HG03060 (cell line): ENCODE results near the gene HUS1.
A peak's percentile ranks its signal among the peaks of the same experiment; 100 is the strongest.
"Not testable (repeated sequence)": the region's sequence is repeated elsewhere in the genome, so short reads cannot be mapped to it uniquely, and the experiment has no call there.

Experiments
- ATAC-seq: cut with Tn5 transposase; IDR thresholded peaks from one replicate; pipeline ENCODE4 v1.9.1; 2021; ENCODE audit warnings: low read depth, moderate number of reproducible peaks; ENCODE audit not compliant: unreplicated experiment

Gene HUS1

DNA sequence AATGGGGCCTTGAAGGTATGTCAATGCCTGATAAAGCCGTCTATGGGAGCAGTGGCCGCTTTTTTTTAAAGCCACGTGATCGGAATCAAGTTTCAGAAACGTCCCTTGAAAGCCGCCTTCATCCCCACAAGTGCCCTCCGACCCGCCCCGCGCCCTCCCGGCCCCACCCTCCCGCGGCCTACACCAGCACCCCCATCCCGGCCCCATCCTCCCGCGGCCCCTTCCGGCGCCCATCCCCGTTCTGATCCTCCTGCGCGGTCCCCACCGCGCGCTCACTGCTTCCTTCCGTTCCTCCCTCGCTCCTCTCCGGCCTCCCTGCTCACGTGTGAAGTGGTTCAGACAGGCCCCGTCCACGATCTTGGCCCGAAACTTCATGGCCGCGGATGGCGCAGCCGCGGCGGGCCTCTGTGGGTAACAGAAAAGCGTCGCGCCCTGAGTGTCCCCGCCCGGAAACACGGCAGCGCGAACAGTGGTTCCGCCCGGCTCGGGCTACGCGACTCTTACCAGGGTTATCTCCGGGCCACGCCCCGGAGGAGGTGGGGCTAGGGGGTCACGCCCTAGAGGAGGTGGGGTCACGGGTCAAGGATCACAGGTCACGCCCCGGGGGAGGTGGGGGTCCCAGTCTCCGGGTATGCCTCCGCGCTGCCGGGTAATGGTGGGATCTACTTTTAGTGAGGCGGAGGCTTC is at the start of gene HUS1:
Gene HUS1, minus strand, starts transcription at position 471 of the 687 bp plus-strand sequence. Its CDS starts 96 bp downstream, at position 375.
- ATAC-seq, result peak; percentile 83

DNA sequence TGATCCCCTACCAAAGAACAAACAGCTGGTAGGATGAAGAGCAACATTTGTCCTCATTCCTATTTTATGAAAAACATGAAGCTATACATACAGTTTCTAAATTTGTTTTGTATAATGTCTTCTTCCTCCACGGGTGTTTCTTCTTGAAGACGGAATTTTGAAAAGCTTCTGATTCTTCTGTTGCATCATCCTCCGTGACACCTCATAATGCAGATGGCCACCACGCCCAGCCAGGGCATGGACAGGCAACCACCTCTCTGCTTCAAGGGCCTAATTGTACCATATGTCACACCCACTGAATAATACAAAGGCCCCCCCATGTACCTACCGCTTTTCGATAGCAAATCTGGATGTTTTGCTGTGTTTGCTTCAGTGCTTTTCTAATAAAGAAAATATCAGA is 49.5 kb upstream of the HUS1 start, which contains the start of gene SUN3:
Gene SUN3, minus strand, starts transcription at position 170 of the 400 bp plus-strand sequence. Its CDS starts 169 bp downstream, at position 1.
- ATAC-seq, result no peak

DNA sequence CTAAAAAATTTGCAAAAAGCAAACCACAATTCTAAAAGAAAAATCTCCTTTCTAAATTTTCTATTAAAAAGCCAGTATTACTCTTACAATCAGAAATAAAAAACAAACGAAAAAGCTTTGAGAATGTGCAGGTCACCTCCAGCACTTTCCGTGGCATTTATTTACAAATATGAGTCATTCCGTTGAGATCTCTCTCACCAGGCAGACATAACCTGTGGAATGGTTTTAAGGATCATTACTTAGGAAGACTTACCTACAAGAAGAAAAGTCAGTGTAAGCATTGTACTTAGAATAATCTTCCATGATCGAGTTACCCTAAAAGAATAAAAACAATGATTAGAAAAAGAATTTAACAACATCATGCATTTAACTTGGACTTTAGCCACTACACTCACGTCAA is 46.2 kb upstream of the HUS1 start:
- no peak for ATAC-seq

DNA sequence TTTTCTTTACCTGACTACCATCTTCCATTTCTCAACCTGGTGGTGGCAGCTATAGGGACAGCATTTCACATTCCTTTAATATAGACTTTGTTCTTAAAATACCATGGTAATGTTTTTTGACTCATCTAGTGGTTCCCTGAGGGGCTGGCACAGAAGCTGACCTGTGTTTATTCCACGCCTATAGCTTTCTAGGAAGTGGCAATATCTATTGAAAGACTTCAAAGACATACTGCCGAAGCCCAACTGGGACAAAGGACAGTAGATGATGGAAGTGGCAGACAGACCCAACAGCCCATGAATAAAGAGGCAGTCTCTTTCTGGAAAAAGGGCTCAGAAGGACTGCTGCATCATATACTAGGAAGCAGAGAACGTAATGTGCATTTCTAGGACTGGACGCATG is 38.3 kb upstream of the HUS1 start:
- ATAC-seq, result no peak

DNA sequence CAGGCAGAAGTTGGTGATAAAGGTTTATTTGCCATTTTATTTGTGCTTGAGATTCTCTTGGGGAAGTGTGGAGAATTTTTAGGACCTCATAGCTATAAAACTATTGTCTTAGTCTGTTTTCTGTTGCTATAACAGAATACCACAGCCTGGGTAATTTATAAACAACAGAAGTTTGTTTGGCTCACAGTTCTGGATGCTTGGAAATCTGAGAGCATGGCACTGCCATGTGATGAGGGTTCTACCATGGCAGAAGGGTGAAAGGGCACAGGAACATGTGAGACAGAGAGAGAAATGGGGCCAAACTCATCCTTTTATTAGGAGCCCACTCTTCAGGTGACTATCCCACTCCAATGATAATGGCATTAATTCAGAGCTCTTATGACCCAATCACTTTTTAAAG is 37.2 kb upstream of the HUS1 start:
- ATAC-seq, result no peak

DNA sequence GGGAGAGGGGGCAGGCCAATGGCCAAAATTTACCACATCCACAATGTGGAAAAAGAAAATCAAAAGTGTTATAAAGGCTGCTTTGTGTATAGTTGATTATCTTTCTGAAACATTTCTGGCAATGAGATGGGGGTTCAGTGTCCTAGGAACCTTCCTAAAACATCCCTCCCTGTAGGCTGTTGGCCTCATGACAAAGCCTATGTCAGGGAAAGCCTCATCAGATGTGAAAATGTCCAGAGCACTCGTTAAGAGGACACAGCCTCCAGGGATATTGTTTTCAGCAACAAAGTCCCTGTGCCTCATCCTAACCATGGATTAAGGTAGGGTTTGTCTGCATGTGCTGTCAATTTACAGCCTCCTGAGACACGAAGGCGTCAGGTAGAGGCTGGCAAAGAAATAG is 32.5 kb upstream of the HUS1 start:
- ATAC-seq, result no peak

DNA sequence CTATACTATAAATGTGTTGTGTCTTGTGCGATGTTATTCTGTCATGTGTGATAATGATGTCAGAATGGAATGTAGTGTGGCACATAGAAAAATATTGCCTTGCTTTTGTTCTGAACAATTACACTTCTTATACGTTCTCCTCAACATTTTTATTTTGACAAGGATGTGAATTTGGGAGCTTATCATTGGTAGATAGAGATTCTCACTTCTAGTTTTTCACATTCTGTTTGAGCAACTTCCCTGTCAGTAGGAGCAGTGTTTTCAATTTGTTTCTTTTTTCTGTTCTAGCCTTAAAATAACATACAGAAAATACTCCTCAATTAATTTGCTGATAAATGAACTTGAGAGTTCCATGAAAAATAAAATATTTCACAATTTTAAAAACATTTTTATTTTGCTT is 31.9 kb upstream of the HUS1 start:
- ATAC-seq, result no peak

DNA sequence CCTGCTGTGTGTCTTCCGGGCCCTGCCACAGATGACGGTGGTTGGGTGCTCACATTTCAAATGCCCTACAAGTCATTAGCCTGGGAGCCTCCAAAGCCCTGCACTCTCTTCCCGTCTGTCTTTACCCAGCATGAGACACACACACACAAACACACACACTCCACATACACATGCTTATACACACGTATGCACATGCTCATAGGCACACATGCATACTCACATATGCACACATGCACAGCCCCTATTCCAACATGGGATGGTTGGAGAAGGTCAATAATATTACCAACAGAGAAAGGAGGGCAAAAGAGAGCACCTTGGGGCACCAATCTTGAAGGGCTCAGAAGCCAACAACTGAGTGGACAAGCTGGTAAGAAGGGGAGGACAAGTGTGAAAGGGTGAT is 30.5 kb upstream of the HUS1 start:
- no peak for ATAC-seq

DNA sequence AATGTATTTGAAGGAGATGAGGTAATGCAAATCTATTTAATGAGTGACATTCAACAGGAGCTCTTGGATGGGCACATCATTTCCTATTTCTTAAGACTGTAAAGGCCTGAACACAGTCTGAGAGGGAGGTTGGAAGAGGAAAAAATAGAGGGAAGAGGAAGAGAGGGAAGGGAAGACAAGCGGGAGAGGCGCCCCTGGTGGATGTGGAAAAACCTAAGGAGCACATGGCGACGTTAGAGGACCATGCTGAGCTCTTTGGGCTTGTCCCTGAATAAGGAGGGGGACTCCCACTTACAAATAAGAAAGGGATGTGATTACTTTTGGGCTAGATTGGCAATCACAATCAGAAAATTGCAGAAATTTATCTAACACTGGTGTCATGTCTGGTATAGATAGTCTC is 29.8 kb upstream of the HUS1 start:
- ATAC-seq, result no peak

DNA sequence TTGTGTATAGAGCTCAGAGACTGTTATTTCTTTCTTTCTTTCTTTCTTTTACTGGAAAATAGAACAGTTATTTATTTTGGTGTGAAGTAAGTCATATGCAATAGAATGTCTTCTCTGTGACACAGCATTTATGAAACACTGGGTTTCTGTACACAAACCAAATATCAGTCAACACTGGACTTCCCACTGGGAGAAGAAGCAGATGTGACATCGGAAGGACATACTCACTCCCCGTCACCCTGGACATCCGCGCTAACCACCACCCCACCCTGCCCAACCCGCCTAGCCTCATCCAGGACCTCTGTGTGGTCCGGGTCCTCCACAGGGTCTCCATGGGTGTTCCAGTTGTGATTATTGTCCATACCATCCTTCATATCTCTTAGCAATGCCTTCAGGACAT is 27.5 kb upstream of the HUS1 start:
- ATAC-seq, result no peak

DNA sequence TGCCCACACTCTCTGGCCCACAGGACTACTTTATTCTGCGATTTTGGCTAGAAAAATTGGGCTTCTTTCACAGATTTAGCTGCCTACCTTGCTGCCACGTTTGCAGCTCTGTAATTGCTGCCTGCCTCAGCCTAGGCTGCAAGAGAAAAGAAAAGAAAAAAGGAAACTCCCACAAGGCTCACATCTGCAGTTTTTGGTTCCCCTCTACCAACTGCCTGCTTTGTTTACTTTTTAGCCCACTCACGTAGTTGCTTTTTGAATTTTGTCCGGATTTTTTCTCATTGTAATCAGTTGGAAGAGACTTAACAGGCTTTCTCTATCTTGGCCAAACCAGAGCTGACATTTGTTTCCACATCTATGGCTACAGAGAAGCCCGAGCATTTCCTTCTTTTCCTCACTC is 25.2 kb upstream of the HUS1 start:
- ATAC-seq, result no peak

DNA sequence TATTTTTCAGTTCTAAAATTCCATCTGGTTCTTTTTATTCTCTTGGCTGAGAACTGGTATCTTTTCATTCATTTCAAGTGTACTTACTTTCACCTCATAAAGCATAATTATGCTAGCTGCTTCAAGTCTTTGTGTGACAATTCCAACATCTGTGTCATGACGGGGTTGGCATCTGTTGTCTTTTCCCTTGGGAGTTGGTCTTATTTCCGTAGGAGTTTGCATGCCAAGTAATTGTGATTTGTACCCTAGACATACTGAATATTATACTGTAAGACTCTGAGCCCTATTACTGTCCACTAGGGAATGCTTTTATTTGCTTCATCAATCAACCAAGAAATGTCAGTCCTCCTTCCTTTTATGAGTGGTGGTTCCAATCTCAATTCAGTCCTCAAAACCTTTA is 24.6 kb upstream of the HUS1 start:
- no peak for ATAC-seq

DNA sequence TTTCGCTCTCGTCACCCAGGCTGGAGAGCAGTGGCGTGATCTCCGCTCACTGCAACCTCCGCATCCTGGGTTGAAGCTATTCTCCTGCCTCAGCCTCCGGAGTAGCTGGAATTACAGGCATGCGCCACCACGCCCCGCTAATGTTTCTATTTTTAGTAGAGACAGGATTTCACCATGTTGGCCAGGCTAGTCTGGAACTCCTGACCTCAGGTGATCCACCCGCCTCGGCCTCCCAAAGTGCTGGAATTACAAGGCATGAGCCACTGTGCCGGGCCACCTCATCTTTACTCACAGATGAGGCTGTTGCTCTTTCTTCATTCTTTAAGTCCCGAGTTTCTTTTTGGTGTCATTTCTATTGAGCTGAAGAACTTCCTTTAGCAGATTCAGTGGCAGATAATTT is 20.7 kb upstream of the HUS1 start:
- not testable (repeated sequence) for ATAC-seq

DNA sequence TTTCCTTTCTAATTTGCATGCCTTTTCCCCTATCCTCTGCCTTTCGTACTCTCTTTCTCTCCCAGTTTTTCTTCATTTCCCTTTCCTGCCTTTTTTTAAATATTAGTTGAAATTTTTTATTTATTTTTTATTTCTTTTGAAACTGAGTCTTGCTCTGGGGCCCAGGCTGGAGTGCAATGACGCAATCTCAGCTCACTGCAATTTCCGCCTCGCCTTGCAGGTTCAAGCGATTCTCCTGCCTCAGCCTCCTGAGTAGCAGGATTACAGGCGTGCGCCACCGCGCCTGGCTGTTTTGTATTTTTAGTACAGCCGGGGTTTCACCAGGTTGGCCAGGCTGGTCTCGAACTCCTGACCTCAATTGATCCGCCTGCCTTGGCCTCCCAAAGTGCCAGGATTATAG is 20.0 kb upstream of the HUS1 start:
- no peak for ATAC-seq

DNA sequence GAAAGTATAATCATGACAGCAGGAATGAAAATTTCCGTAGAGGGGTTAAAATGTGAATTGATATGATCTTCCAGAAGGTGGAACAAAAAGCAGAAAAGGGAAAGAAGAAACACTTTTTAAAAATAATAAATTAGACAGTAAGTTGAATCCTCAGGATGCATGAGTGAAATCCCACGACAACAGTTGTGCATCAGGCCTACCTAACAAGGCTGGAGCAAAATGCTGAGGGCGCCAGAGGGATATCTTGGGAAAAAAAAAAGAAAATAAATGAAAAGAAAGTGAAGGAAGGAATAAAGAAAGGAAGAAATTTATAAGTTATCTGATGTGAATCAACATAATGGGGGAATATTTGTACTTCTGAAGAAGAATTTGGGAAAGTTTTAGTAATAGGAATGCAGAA is 13.0 kb upstream of the HUS1 start:
- ATAC-seq, result no peak

DNA sequence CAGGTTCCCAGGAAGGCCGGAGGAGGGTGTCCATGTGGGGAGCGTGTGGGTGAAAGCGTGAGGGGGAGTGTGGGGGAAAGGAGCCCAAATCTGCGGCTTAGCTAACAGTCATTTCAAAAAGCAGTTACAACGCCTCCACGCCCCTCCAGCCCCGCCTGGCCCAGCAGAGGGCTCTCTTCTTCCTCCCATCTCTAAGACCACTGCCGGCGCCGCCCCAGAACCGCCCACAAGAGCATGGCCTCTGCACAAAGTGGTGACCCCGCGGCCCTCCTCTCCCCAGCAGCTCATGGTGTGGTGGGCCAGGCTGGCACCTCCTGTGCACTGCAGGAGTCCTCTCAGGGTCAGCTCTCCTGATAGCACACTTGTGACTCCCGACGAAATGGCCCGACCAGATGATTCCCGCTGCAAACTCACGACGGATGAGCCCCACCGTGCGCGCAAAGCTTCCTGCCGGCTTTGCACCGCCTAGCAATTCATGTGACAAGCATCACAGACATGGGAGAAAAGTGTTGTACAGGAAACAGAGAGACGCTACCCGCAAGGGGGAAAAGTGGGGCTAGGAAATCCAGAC is 12.4 kb upstream of the HUS1 start:
- peak; percentile 91 for ATAC-seq

DNA sequence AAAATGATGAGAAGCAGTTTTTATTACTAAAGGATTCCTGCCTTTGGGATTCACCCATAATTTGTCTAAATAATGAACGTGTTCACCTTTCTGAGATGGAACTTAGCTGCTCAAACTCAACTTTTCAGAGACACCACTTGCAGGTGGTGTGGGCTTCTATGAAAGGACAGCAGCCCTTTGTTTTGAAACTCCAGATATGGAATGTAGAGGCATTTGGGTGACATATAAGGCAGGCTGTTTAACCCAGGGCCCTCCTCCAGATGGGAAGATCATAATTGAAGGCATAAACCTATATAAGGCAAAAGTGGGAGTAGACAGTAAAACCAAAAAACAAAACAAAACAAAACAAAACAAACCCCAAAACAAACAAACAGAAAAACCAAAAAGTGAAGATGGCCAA is 11.9 kb upstream of the HUS1 start:
- ATAC-seq, result no peak

DNA sequence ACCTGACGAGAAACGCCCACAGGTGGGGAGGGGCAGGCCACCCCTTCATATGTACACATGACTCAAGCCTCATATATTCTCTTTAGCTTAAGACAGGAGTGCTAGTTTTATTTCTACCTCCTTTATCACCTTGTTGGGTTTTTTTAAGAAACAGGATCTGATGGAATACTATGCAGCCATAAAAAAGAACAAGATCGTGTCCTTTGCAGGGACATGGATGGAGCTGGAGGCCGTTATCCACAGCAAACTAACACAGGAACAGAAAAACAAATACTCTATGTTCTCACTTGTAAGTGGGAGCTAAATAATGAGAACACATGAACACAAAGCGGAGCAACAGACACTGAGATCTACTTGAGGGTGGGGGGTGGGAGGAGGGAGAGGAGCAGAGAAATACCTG is 11.2 kb upstream of the HUS1 start:
- ATAC-seq, result no peak

DNA sequence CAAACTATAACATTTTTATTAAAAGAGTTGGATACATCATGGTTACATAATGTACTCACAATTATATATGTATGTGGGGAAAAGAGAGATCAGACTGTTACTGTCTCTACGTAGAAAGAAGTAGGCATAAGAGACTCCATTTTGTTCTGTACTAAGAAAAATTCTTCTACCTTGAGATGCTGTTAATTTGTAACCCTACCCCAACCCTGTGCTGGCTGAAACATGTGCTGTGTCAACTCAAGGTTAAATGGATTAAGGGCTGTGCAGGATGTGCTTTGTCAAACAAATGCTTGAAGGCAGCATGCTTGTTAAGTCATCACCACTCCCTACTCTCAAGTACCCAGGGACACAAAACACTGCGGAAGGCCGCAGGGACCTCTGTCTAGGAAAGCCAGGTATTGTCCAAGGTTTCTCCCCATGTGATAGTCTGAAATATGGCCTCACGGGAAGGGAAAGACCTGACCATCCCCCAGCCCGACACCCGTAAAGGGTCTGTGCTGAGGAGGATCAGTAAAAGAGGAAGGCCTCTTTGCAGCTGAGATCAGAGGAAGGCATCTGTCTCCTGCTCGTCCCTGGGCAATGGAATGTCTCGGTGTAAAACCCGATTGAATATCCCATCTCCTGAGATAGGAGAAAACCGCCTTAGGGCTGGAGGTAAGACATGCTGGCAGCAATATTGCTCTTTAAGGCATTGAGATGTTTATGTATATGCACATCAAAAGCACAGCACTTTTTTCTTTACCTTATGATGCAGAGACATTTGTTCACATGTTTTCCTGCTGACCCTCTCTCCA is 10.4 kb upstream of the HUS1 start:
- not testable (repeated sequence) for ATAC-seq

DNA sequence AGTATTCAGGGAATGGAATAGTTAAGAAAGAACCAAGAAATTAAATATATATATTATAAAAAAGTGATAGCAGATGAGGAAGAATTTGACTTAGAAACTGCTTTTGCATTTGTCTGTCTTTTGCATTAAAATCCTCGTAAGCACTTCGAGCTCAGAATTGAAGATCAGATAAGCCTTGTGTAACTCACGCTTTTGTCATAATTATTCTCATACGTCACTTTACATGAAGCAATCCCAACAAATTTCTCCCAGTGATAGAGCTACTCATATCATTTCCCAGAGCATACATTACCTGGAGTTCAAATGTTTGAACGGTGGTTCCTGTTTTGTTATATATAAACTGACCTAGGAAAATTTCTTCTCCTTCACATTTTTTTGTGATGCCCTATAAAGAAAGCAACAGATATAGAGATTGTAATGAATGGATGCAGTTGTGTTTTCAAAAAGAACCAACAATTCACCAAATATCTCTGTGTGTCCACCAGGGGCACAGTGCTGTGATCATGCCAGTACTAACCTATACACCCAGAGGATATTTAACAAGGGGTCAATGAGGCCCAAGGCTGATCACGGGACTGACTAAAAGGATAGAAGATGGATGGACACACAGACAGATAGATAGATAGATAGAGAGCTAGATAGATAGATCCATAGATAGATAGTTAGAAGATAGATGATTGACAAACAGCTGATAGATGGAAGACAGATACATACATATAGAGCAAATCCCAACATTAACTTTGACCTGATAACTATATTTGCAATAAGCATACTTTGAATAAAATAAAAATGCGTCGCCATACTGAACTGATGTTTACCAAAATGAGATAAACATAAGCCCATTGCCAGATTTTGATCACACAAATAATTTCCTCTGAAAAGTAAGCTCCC is 9.3 kb upstream of the HUS1 start:
- no peak for ATAC-seq

DNA sequence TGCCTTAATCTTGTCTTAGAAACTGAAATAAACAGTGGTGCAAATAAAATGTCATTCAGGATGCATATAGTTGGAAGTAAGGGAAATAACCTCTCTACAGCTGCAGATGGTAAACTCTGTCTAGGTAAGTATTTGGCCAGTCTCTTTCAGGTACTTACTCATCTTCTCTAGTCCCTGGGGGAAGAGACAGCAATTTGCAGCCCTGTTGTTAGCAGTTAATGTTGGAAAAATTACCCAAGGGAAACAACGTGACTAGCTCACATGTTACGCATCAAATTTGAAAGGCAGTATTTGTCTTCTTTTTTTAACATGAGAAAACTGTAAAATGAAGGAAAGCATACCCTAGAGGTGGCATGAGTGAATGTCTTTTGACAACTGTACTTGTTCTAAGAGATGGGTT is 3.2 kb upstream of the HUS1 start:
- ATAC-seq, result no peak
